Measurements from ENCODE around the gene COPZ1.

GRCh38 chr12:54303640-54304039 lies 21.3 kb upstream of the COPZ1 start:
- TF ChIP-seq, protein P1, sequence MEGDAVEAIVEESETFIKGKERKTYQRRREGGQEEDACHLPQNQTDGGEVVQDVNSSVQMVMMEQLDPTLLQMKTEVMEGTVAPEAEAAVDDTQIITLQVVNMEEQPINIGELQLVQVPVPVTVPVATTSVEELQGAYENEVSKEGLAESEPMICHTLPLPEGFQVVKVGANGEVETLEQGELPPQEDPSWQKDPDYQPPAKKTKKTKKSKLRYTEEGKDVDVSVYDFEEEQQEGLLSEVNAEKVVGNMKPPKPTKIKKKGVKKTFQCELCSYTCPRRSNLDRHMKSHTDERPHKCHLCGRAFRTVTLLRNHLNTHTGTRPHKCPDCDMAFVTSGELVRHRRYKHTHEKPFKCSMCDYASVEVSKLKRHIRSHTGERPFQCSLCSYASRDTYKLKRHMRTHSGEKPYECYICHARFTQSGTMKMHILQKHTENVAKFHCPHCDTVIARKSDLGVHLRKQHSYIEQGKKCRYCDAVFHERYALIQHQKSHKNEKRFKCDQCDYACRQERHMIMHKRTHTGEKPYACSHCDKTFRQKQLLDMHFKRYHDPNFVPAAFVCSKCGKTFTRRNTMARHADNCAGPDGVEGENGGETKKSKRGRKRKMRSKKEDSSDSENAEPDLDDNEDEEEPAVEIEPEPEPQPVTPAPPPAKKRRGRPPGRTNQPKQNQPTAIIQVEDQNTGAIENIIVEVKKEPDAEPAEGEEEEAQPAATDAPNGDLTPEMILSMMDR (IDR thresholded peaks at IDR 0.05 in 4 of 5, conservative IDR thresholded peaks at IDR 0.05 in 1 of 5) = no peak
- TF ChIP-seq POLR2A (IDR thresholded peaks at IDR 0.05) = no peak

All from gastrocnemius medialis (tissue), 4 donors.